H1 (cell line): ENCODE measurements around the gene PRR19.

Source experiments
- EGR1 ChIP-seq: IDR thresholded peaks from 2 replicates; pipeline ENCODE4 v1.6.1; 2011; ENCODE audit warnings: low read depth, low read length, borderline replicate concordance
- EZH2 ChIP-seq: fragments of 200-600 bp; sonication (generic); IDR thresholded peaks from 2 replicates; pipeline ENCODE4 v1.7.1; 2012; ENCODE audit warnings: low read depth, mild to moderate bottlenecking, moderate library complexity, low read length, inconsistent platforms; ENCODE audit not compliant: severe bottlenecking
- GTF2F1 ChIP-seq: IDR thresholded peaks from 2 replicates; pipeline ENCODE4 v1.6.1; 2012; ENCODE audit warnings: low read depth, low read length, improper control_type of control experiment, borderline replicate concordance
- PHF8 ChIP-seq: fragments of 200-600 bp; sonication (generic); conservative IDR thresholded peaks from 2 replicates; pipeline ENCODE4 v1.7.1; 2012; ENCODE audit warnings: low read depth, mild to moderate bottlenecking, inconsistent platforms, low read length, moderate library complexity
- POLR2A ChIP-seq, 2 experiments: IDR thresholded peaks; 1 replicate in 1 of 2; 2 replicates in 1 of 2; pipeline ENCODE4 v1.6.1; 2011; ENCODE audit warnings: low read depth in 2 of 2, low read length in 2 of 2, mild to moderate bottlenecking in 2 of 2; ENCODE audit errors: control extremely low read depth in 1 of 2
- POLR2AphosphoS5 ChIP-seq: IDR thresholded peaks from 2 replicates; pipeline ENCODE4 v1.6.1; 2011; ENCODE audit warnings: low read depth, low read length
- SIN3A ChIP-seq, 2 experiments: IDR thresholded peaks in 1 of 2; conservative IDR thresholded peaks in 1 of 2; 2 replicates each; pipeline ENCODE4 v1.6.1; 2011 to 2012; ENCODE audit warnings: low read length in 2 of 2, improper control_type of control experiment in 1 of 2, low read depth in 1 of 2, mild to moderate bottlenecking in 1 of 2
- TAF1 ChIP-seq: IDR thresholded peaks from 2 replicates; pipeline ENCODE4 v1.6.1; 2011; ENCODE audit warnings: mild to moderate bottlenecking, low read depth, low read length
- USF2 ChIP-seq: IDR thresholded peaks from 2 replicates; pipeline ENCODE4 v1.6.1; 2011; ENCODE audit warnings: low read length, improper control_type of control experiment
- TF ChIP-seq, protein P1 (sequence below), 3 experiments: IDR thresholded peaks; 1 replicate in 2 of 3; 2 replicates in 1 of 3; pipeline versions ENCODE4 v1.5.1 to v1.6.1; 2011; ENCODE audit warnings: low read length in 3 of 3, mild to moderate bottlenecking in 3 of 3, inconsistent platforms in 2 of 3, low read depth in 1 of 3, moderate library complexity in 1 of 3; ENCODE audit not compliant: insufficient read depth in 1 of 3; ENCODE audit errors: control extremely low read depth in 1 of 3

DNA sequence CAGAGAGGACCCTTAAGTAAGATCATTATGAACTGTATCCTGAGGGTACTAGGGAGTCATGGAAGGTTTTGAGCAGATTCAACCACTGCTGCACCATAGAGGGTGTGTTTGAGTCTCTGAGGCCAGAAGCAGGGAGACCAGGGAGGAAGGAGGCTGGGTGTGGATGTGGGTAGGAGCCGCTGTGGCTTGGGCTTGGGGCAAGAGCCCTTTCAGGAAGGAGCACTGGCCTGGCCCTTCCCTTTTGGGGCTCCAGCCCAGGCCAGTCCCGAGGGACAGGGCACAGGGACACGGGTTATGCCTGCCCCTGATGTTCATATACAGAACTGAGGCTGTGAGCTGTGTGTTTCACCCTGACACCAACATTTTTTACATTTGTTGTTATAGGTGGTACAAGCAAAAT is 25.6 kb upstream of the PRR19 start:
- TF ChIP-seq EZH2 (no peak), PHF8 (no peak), POLR2AphosphoS5 (no peak), EGR1 (no peak), TAF1 (no peak), POLR2A (IDR thresholded peaks at IDR 0.05; ENCODE audit: control extremely low read depth in 1 of 2, low read depth in 2 of 2, low read length in 2 of 2) (no peak), SIN3A (conservative IDR thresholded peaks at IDR 0.05 in 1 of 2, IDR thresholded peaks at IDR 0.05 in 1 of 2; ENCODE audit: low read depth in 1 of 2, low read length in 2 of 2) (no peak), GTF2F1 (no peak), USF2 (no peak)
- TF ChIP-seq, protein P1, sequence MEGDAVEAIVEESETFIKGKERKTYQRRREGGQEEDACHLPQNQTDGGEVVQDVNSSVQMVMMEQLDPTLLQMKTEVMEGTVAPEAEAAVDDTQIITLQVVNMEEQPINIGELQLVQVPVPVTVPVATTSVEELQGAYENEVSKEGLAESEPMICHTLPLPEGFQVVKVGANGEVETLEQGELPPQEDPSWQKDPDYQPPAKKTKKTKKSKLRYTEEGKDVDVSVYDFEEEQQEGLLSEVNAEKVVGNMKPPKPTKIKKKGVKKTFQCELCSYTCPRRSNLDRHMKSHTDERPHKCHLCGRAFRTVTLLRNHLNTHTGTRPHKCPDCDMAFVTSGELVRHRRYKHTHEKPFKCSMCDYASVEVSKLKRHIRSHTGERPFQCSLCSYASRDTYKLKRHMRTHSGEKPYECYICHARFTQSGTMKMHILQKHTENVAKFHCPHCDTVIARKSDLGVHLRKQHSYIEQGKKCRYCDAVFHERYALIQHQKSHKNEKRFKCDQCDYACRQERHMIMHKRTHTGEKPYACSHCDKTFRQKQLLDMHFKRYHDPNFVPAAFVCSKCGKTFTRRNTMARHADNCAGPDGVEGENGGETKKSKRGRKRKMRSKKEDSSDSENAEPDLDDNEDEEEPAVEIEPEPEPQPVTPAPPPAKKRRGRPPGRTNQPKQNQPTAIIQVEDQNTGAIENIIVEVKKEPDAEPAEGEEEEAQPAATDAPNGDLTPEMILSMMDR (IDR thresholded peaks at IDR 0.05; ENCODE audit: control extremely low read depth in 1 of 3, insufficient read depth in 1 of 3, low read depth in 1 of 3, low read length in 3 of 3) = no peak
